ENCODE measurements around the gene SLC48A1. TPM values are rescaled to one million over a fixed set of nuclear protein-coding genes. Genes with fewer than 3 reads are reported as not detected.
A peak's percentile ranks its signal among the peaks of the same experiment; 100 is the strongest.

SLC48A1 gene
- total RNA-seq, 1 donor from 2014 or later: 65.5 TPM

GRCh38 chr12:47790676-47791350 is 17.8 kb downstream of the SLC48A1 start:
- DNase-seq (ENCODE audit: low spot score): no peak
- no peak for TF ChIP-seq CTCF (IDR thresholded peaks at IDR 0.05; ENCODE audit: unreplicated experiment)
- Mint-ChIP-seq H3K36me3 (ENCODE audit: low read depth, unreplicated experiment) (peaks cover 66% of the 10 kb centered on the region), H3K27me3 (ENCODE audit: unreplicated experiment) (peaks cover 43% of the 10 kb centered on the region), H3K4me3 (ENCODE audit: unreplicated experiment) (no peak overlapping the region), H3K27ac (ENCODE audit: unreplicated experiment) (no peak overlapping the region), H3K4me1 (ENCODE audit: unreplicated experiment) (peaks cover 11% of the 10 kb centered on the region), H3K9me3 (ENCODE audit: unreplicated experiment) (no peaks in the 10 kb centered on the region)

- Mint-ChIP-seq H3K27me3 (ENCODE audit: unreplicated experiment) (peaks cover 43% of the 10 kb centered on the region), H3K27ac (ENCODE audit: unreplicated experiment) (no peak overlapping the region), H3K4me3 (ENCODE audit: unreplicated experiment) (no peak overlapping the region), H3K4me1 (ENCODE audit: unreplicated experiment) (peaks cover 11% of the 10 kb centered on the region), H3K36me3 (ENCODE audit: low read depth, unreplicated experiment) (peaks cover 62% of the 10 kb centered on the region), H3K9me3 (ENCODE audit: unreplicated experiment) (no peaks in the 10 kb centered on the region)
- TF ChIP-seq CTCF (IDR thresholded peaks at IDR 0.05; ENCODE audit: unreplicated experiment): no peak
- DNase-seq (ENCODE audit: low spot score): no peak
These were observed 18.3 kb downstream of the SLC48A1 start for GRCh38 chr12:47791351-47791746.

DNA sequence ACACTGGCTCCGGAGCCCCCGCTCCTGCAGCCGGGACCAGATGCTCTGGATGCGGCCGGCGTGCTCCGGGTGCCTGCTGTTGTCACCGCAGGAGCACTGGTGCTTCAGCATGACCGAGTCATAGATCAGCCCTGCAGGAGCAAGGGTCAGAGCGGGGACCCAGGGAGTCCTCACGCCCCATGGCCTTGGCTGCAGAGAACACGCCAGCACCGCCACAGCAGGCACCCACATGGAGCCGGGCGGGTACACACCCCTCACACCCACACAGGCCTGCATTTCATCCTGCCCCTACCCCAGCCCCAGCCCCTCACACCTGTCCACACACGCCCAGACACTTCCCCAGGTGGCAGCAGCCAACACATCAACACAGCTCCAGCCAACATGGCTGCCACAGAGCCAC is 18.8 kb downstream of the SLC48A1 start:
- no peak for DNase-seq (ENCODE audit: low spot score)
- TF ChIP-seq CTCF (IDR thresholded peaks at IDR 0.05; ENCODE audit: unreplicated experiment): no peak
- Mint-ChIP-seq H3K27me3 (ENCODE audit: unreplicated experiment) (peaks cover 43% of the 10 kb centered on the region), H3K36me3 (ENCODE audit: low read depth, unreplicated experiment) (peaks cover 58% of the 10 kb centered on the region), H3K27ac (ENCODE audit: unreplicated experiment) (peak overlapping the region; percentile 24), H3K4me1 (ENCODE audit: unreplicated experiment) (peaks cover 11% of the 10 kb centered on the region), H3K4me3 (ENCODE audit: unreplicated experiment) (no peak overlapping the region), H3K9me3 (ENCODE audit: unreplicated experiment) (no peaks in the 10 kb centered on the region)

GRCh38 chr12:47793015-47793681 is 20.1 kb downstream of the SLC48A1 start:
- Mint-ChIP-seq H3K4me3 (ENCODE audit: unreplicated experiment) (no peak overlapping the region), H3K27me3 (ENCODE audit: unreplicated experiment) (peaks cover 43% of the 10 kb centered on the region), H3K4me1 (ENCODE audit: unreplicated experiment) (peaks cover 18% of the 10 kb centered on the region), H3K36me3 (ENCODE audit: low read depth, unreplicated experiment) (peaks cover 54% of the 10 kb centered on the region), H3K9me3 (ENCODE audit: unreplicated experiment) (no peaks in the 10 kb centered on the region), H3K27ac (ENCODE audit: unreplicated experiment) (no peak overlapping the region)
- TF ChIP-seq CTCF (IDR thresholded peaks at IDR 0.05; ENCODE audit: unreplicated experiment): no peak
- no peak for DNase-seq (ENCODE audit: low spot score)

GRCh38 chr12:47794679-47795078 is 21.6 kb downstream of the SLC48A1 start:
- DNase-seq (ENCODE audit: low spot score): no peak
- Mint-ChIP-seq H3K4me1 (ENCODE audit: unreplicated experiment) (peaks cover 24% of the 10 kb centered on the region), H3K4me3 (ENCODE audit: unreplicated experiment) (no peak overlapping the region), H3K36me3 (ENCODE audit: low read depth, unreplicated experiment) (peaks cover 41% of the 10 kb centered on the region), H3K27me3 (ENCODE audit: unreplicated experiment) (peaks cover 39% of the 10 kb centered on the region), H3K27ac (ENCODE audit: unreplicated experiment) (no peak overlapping the region), H3K9me3 (ENCODE audit: unreplicated experiment) (no peaks in the 10 kb centered on the region)
- no peak for TF ChIP-seq CTCF (IDR thresholded peaks at IDR 0.05; ENCODE audit: unreplicated experiment)
